Motor neuron (in vitro differentiated cells): ENCODE measurements around the gene FEM1B. TPM values are rescaled to one million over a fixed set of nuclear protein-coding genes. Genes with fewer than 3 reads are reported as not detected.

Experiments used
- ATAC-seq, 8 experiments: fragments of 200-7000 bp; cut with Tn5 transposase; replicated peaks in 6 of 8; 2 replicates each; pipeline ENCODE4 v1.8.0; 2021; ENCODE audit warnings: mild to moderate bottlenecking in 8 of 8, moderate library complexity in 8 of 8
- H3K27ac ChIP-seq, 2 donors: fragments of 250-450 bp; sonication (Bioruptor Pico); 2 replicates each; pipeline ENCODE4 v1.9.0; 2021; ENCODE audit warnings: antibody characterized with exemption in 2 of 2, mild to moderate bottlenecking in 2 of 2, moderate library complexity in 1 of 2
- H3K4me1 ChIP-seq, 2 donors: fragments of 250-450 bp; sonication (Bioruptor Pico); replicated peaks in 1 of 2; 2 replicates each; pipeline ENCODE4 v1.6.1; 2021; ENCODE audit warnings: antibody characterized with exemption in 2 of 2, mild to moderate bottlenecking in 2 of 2, moderate library complexity in 1 of 2
- H3K4me3 ChIP-seq, 5 donors: fragments of 250-450 bp; sonication (Bioruptor Pico); 2 replicates each; pipeline ENCODE4 v1.9.0; 2021; ENCODE audit warnings: antibody characterized with exemption in 5 of 5, mild to moderate bottlenecking in 5 of 5, moderate library complexity in 4 of 5
- WGBS, 10 experiments: fragments of 450-650 bp; shearing (Covaris generic); methylation state at CpG; one replicate each; pipeline ENCODE4 v1.0.0; 2022; 5-methylcytosine and 5-hydroxymethylcytosine counted together
- in situ Hi-C, 9 experiments: fragments of 400-800 bp; cut with MboI; loops; one replicate each; pipeline ENCODE4 v1.15.0; 2021; ENCODE audit warnings: low sequenced_read_pairs in 9 of 9, low pct_unique_long_range_greater_than_20kb in 2 of 9; ENCODE audit not compliant: unreplicated experiment in 9 of 9
- total RNA-seq, 8 experiments: library from RNA; unstranded; fragments of 300-600 nt; gene quantifications; 2 replicates each; pipeline versions ENCODE4 v1.2.3 to v1.2.4, GENCODE V29; 2022

FEM1B gene
- total RNA-seq, 8 experiments from 2014 or later: 20.6 to 78.3 (median 44.0) TPM

GRCh38 chr15:68279779-68280753, 2.5 kb downstream of the FEM1B start:
- 0 to 46% (median 23%) methylated on average over 1 to 10 of the region's 11 CpGs for WGBS, 10 experiments
- no peak for ATAC-seq
- Histone ChIP-seq H3K4me3 (peak overlapping the region; percentile 56 to 81 (median 74)), H3K27ac (peak overlapping the region; percentile 36 to 95), H3K4me1 (peaks cover 7 to 37% of the 10 kb centered on the region in 2 donors)
- in situ Hi-C loops: loop anchor here in 1 of 9 experiments (25.0 kb wide), 1 partner anchor 607 kb away; no protein-coding TSS in a partner anchor

GRCh38 chr15:68281008-68281407, 3.5 kb downstream of the FEM1B start:
- Histone ChIP-seq H3K27ac (peak overlapping the region in 1 of 2 donors; percentile 88), H3K4me3 (peak overlapping the region; percentile 56 to 81 (median 74)), H3K4me1 (peaks cover 7 to 37% of the 10 kb centered on the region in 2 donors)
- in situ Hi-C loops: loop anchor here in 1 of 9 experiments (25.0 kb wide), 1 partner anchor 606 kb away; no protein-coding TSS in a partner anchor
- no peak for ATAC-seq
- 0 to 17% (median 0%) methylated on average over 1 of the region's 1 CpG; no CpG with 5 or more reads in 2 of the 10 experiments for WGBS, 10 experiments

- no peak overlapping the region for H3K27ac ChIP-seq
- in situ Hi-C loops: loop anchor here in 1 of 9 experiments (25.0 kb wide), 1 partner anchor 604 kb away; no protein-coding TSS in a partner anchor
- no peak for ATAC-seq
- WGBS, 10 experiments: 7 to 100% (median 94%) methylated on average over 1 to 2 of the region's 2 CpGs
- peaks cover 0 to 28% of the 10 kb centered on the region in 2 donors for H3K4me1 ChIP-seq
- no peak overlapping the region for H3K4me3 ChIP-seq
Observed at GRCh38 chr15:68283401-68283800, 5.9 kb downstream of the FEM1B start.

- Histone ChIP-seq H3K4me3 (no peak overlapping the region), H3K4me1 (peaks cover 0 to 28% of the 10 kb centered on the region in 2 donors), H3K27ac (no peak overlapping the region)
- in situ Hi-C loops: loop anchor here in 1 of 9 experiments (25.0 kb wide), 1 partner anchor 603 kb away; no protein-coding TSS in a partner anchor
- ATAC-seq: no peak
- WGBS, 10 experiments: 92 to 100% (median 97%) methylated on average over 1 to 6 of the region's 7 CpGs
Observed at GRCh38 chr15:68284616-68285258, 7.2 kb downstream of the FEM1B start.

- H3K27ac ChIP-seq: no peak overlapping the region
- H3K4me1 ChIP-seq: peaks cover 0 to 25% of the 10 kb centered on the region in 2 donors
- H3K4me3 ChIP-seq: no peak overlapping the region
- no peak for ATAC-seq
- 79 to 100% (median 95%) methylated on average over 1 to 5 of the region's 5 CpGs for WGBS, 10 experiments
- in situ Hi-C loops: loop anchor here in 1 of 9 experiments (25.0 kb wide), 1 partner anchor 602 kb away; no protein-coding TSS in a partner anchor
Observed at GRCh38 chr15:68285259-68285980, 7.9 kb downstream of the FEM1B start.

- in situ Hi-C loops: loop anchor here in 1 of 9 experiments (25.0 kb wide), 1 partner anchor 601 kb away; no protein-coding TSS in a partner anchor
- H3K4me1 ChIP-seq: peaks cover 0 to 17% of the 10 kb centered on the region in 2 donors
- H3K4me3 ChIP-seq: no peak overlapping the region
- 71 to 94% (median 81%) methylated on average over 2 to 5 of the region's 5 CpGs for WGBS, 10 experiments
- no peak for ATAC-seq
- no peak overlapping the region for H3K27ac ChIP-seq
Observed at GRCh38 chr15:68286256-68286655, 8.7 kb downstream of the FEM1B start.

GRCh38 chr15:68289057-68289456, 11.5 kb downstream of the FEM1B start:
- H3K4me1 ChIP-seq: peaks cover 2 to 9% of the 10 kb centered on the region in 2 donors
- H3K27ac ChIP-seq: no peak overlapping the region
- WGBS, 10 experiments: 71 to 100% (median 88%) methylated on average over 1 to 2 of the region's 2 CpGs; no CpG with 5 or more reads in 2 of the 10 experiments
- no peak overlapping the region for H3K4me3 ChIP-seq
- in situ Hi-C loops: loop anchor here in 1 of 9 experiments (25.0 kb wide), 1 partner anchor 598 kb away; no protein-coding TSS in a partner anchor
- ATAC-seq: no peak

- 83 to 100% (median 95%) methylated on average over 1 to 12 of the region's 14 CpGs for WGBS, 10 experiments
- no peak for ATAC-seq
Observed at GRCh38 chr15:68289621-68290352, 12.2 kb downstream of the FEM1B start.

GRCh38 chr15:68290715-68291114, 13.2 kb downstream of the FEM1B start:
- no peak overlapping the region for H3K27ac ChIP-seq
- in situ Hi-C loops: loop anchor here in 1 of 9 experiments (25.0 kb wide), 1 partner anchor 597 kb away; no protein-coding TSS in a partner anchor

More at GRCh38 chr15:68289621-68290352, 12.2 kb downstream of the FEM1B start:
- H3K27ac ChIP-seq: no peak overlapping the region
- H3K4me3 ChIP-seq: no peak overlapping the region
- H3K4me1 ChIP-seq: peaks cover 9 to 16% of the 10 kb centered on the region in 2 donors
- in situ Hi-C loops: loop anchor here in 1 of 9 experiments (25.0 kb wide), 1 partner anchor 598 kb away; no protein-coding TSS in a partner anchor

GRCh38 chr15:68292157-68292781, 14.7 kb downstream of the FEM1B start:
- ATAC-seq: no peak
- H3K4me3 ChIP-seq: no peak overlapping the region
- H3K4me1 ChIP-seq: peaks cover 19 to 24% of the 10 kb centered on the region in 2 donors
- H3K27ac ChIP-seq: no peak overlapping the region
- in situ Hi-C loops: loop anchor here in 1 of 9 experiments (25.0 kb wide), 1 partner anchor 595 kb away; no protein-coding TSS in a partner anchor

More at GRCh38 chr15:68290715-68291114, 13.2 kb downstream of the FEM1B start:
- ATAC-seq: no peak
- peaks cover 19 to 24% of the 10 kb centered on the region in 2 donors for H3K4me1 ChIP-seq
- no peak overlapping the region for H3K4me3 ChIP-seq
- WGBS, 10 experiments: 72 to 100% (median 93%) methylated on average over 1 to 6 of the region's 8 CpGs; no CpG with 5 or more reads in 1 of the 10 experiments

- peak in 3 of 8 experiments; percentile 12 to 37 (median 16) for ATAC-seq
- Histone ChIP-seq H3K4me3 (no peak overlapping the region), H3K4me1 (peaks cover 19 to 24% of the 10 kb centered on the region in 2 donors), H3K27ac (no peak overlapping the region)
- in situ Hi-C loops: loop anchor here in 1 of 9 experiments (25.0 kb wide), 1 partner anchor 594 kb away; no protein-coding TSS in a partner anchor
Observed at GRCh38 chr15:68292967-68293366, 15.4 kb downstream of the FEM1B start.
